CD4-positive, alpha-beta T cell treated with Interleukin-12 subunit alpha and Interleukin-12 subunit beta, for 1 hour (primary cell): ENCODE measurements around the gene SORT1.
"Not testable (repeated sequence)": the region's sequence is repeated elsewhere in the genome, so short reads cannot be mapped to it uniquely, and the experiment has no call there.

Experiments
- DNase-seq: peaks from one replicate; pipeline ENCODE4 v3.0.0-alpha.2; 2020

SORT1 gene

GRCh38 chr1:109331113-109331512 lies 66.6 kb downstream of the SORT1 start:
- DNase-seq, result no peak

GRCh38 chr1:109327285-109327684 lies 70.4 kb downstream of the SORT1 start:
- DNase-seq, result no peak

- DNase-seq, result no peak
Observed at GRCh38 chr1:109322974-109323373, 74.7 kb downstream of the SORT1 start.

GRCh38 chr1:109319114-109319513 lies 78.6 kb downstream of the SORT1 start:
- no peak for DNase-seq

- DNase-seq, result no peak
Observed at GRCh38 chr1:109316506-109316905, 81.2 kb downstream of the SORT1 start.

GRCh38 chr1:109315288-109315687 lies 82.4 kb downstream of the SORT1 start:
- no peak for DNase-seq

GRCh38 chr1:109314795-109315194 lies 82.9 kb downstream of the SORT1 start:
- no peak for DNase-seq

- DNase-seq, result no peak
Observed at GRCh38 chr1:109312978-109313775, 84.5 kb downstream of the SORT1 start.

- no peak for DNase-seq
Observed at GRCh38 chr1:109312246-109312645, 85.5 kb downstream of the SORT1 start.

- no peak for DNase-seq
Observed at GRCh38 chr1:109309347-109309746, 88.4 kb downstream of the SORT1 start.

- no peak for DNase-seq
Observed at GRCh38 chr1:109307274-109308021, 90.3 kb downstream of the SORT1 start.

- DNase-seq, result no peak
Observed at GRCh38 chr1:109306832-109307273, 90.9 kb downstream of the SORT1 start, which contains the start of gene MYBPHL. Gene MYBPHL (minus strand): TSS chr1:109307011. CDS start chr1:109306991, 20 bp downstream.

GRCh38 chr1:109305991-109306390 lies 91.7 kb downstream of the SORT1 start:
- DNase-seq, result not testable (repeated sequence)

- DNase-seq, result no peak
Observed at GRCh38 chr1:109304226-109304920, 93.3 kb downstream of the SORT1 start.

GRCh38 chr1:109301874-109302273 lies 95.8 kb downstream of the SORT1 start:
- no peak for DNase-seq

- no peak for DNase-seq
Observed at GRCh38 chr1:109300650-109301151, 97.0 kb downstream of the SORT1 start.

- DNase-seq, result no peak
Observed at GRCh38 chr1:109299558-109300343, 98.0 kb downstream of the SORT1 start.

- no peak for DNase-seq
Observed at GRCh38 chr1:109298666-109299557, 98.8 kb downstream of the SORT1 start.

GRCh38 chr1:109296782-109297181 lies 100.9 kb downstream of the SORT1 start:
- no peak for DNase-seq

GRCh38 chr1:109295712-109296415 lies 101.9 kb downstream of the SORT1 start:
- no peak for DNase-seq

- DNase-seq, result no peak
Observed at GRCh38 chr1:109294481-109294880, 103.2 kb downstream of the SORT1 start.
